ENCODE measurements around the gene CTSF.

DNA sequence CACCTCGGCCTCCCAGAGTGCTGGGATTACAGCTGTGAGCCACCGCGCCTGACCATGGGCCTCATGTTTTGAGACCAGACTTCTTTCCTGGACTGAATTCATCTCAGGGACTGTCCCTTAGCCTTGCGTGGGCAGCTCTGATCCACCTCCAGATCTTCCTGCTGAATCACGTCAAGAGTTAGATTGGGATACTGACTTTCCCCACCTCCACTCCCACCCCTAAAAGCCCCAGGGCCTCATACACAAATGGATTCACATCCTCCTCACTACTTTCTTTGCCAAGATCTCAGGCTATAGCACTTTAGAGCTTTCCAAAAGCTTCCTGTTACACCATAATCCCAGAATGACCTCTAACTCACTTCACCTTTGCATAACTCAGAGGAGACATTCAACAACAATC lies 12.4 kb upstream of the CTSF start:
- TF ChIP-seq CTCF (IDR thresholded peaks at IDR 0.05; ENCODE audit: insufficient read depth, low read length, poor library complexity, severe bottlenecking): no peak
- TF ChIP-seq EZH2phosphoT487 (conservative IDR thresholded peaks at IDR 0.05; ENCODE audit: low read length): no peak
